Measurements from ENCODE around the gene C12orf57. TPM values are rescaled to one million over a fixed set of nuclear protein-coding genes. Genes with fewer than 3 reads are reported as not detected.

Gene C12orf57
- total RNA-seq, 1 donor from 2014 or later: 238 TPM

GRCh38 chr12:6950401-6950801 lies 6.6 kb downstream of the C12orf57 start:
- no peak for ATAC-seq
- DNase-seq: peak; percentile 20
- intact Hi-C loops (cut with micrococcal nuclease): loop anchor here (10.0 kb wide), 1 partner anchor 154 kb away; the partner anchor contains the start of gene C1RL

GRCh38 chr12:6950811-6951540 lies 7.2 kb downstream of the C12orf57 start, which contains the start of gene PTPN6:
PTPN6 (plus strand) TSS chr12:6951356; CDS start chr12:6951513, 157 bp downstream.
- intact Hi-C loops (cut with micrococcal nuclease): loop anchor here (10.0 kb wide), 1 partner anchor 154 kb away; the partner anchor contains the start of gene C1RL
- ATAC-seq (peak; percentile 48), DNase-seq (peak; percentile 80)

GRCh38 chr12:6951551-6952120 lies 7.8 kb downstream of the C12orf57 start:
- intact Hi-C loops (cut with micrococcal nuclease): loop anchor here (10.0 kb wide), 1 partner anchor 153 kb away; the partner anchor contains the start of gene C1RL
- DNase-seq (peak; percentile 16), ATAC-seq (no peak)

GRCh38 chr12:6952121-6952862 lies 8.5 kb downstream of the C12orf57 start:
- no peak for ATAC-seq
- intact Hi-C loops (cut with micrococcal nuclease): loop anchor here (10.0 kb wide), 1 partner anchor 153 kb away; the partner anchor contains the start of gene C1RL
- no peak for DNase-seq

- peak; percentile 20 for DNase-seq
- intact Hi-C loops (cut with micrococcal nuclease): loop anchor here (10.0 kb wide), 1 partner anchor 152 kb away; the partner anchor contains the start of gene C1RL
- no peak for ATAC-seq
These were observed 9.1 kb downstream of the C12orf57 start for GRCh38 chr12:6952863-6953441.

GRCh38 chr12:6953442-6954315 lies 9.9 kb downstream of the C12orf57 start:
- peak; percentile 66 for ATAC-seq
- peak; percentile 53 for DNase-seq
- intact Hi-C loops (cut with micrococcal nuclease): loop anchor here (10.0 kb wide), 1 partner anchor 151 kb away; the partner anchor contains the start of gene C1RL

- ATAC-seq (no peak), DNase-seq (peak; percentile 23)
These were observed 10.7 kb downstream of the C12orf57 start for GRCh38 chr12:6954316-6955107.

GRCh38 chr12:6955108-6956020 lies 11.5 kb downstream of the C12orf57 start:
- intact Hi-C loops (cut with micrococcal nuclease): loop anchor here (10.0 kb wide), 1 partner anchor 149 kb away; the partner anchor contains the start of gene C1RL
- DNase-seq (peak; percentile 14), ATAC-seq (no peak)

More at GRCh38 chr12:6954316-6955107, 10.7 kb downstream of the C12orf57 start:
- intact Hi-C loops (cut with micrococcal nuclease): loop anchor here (10.0 kb wide), 1 partner anchor 150 kb away; the partner anchor contains the start of gene C1RL

- ATAC-seq (no peak), DNase-seq (no peak)
- intact Hi-C loops (cut with micrococcal nuclease): loop anchor here (10.0 kb wide), 1 partner anchor 149 kb away; the partner anchor contains the start of gene C1RL
These were observed 12.4 kb downstream of the C12orf57 start for GRCh38 chr12:6956021-6956727.

- intact Hi-C loops (cut with micrococcal nuclease): loop anchor here (10.0 kb wide), 1 partner anchor 148 kb away; the partner anchor contains the start of gene C1RL
- no peak for DNase-seq
- ATAC-seq: no peak
These were observed 13.4 kb downstream of the C12orf57 start for GRCh38 chr12:6957151-6957701.

- no peak for ATAC-seq
- DNase-seq: no peak
- intact Hi-C loops (cut with micrococcal nuclease): loop anchor here (10.0 kb wide), 1 partner anchor 147 kb away; the partner anchor contains the start of gene C1RL
These were observed 14.2 kb downstream of the C12orf57 start for GRCh38 chr12:6957741-6958608.

GRCh38 chr12:6958609-6959057 lies 14.8 kb downstream of the C12orf57 start:
- ATAC-seq (no peak), DNase-seq (no peak)
- intact Hi-C loops (cut with micrococcal nuclease): loop anchor here (10.0 kb wide), 1 partner anchor 146 kb away; the partner anchor contains the start of gene C1RL

- intact Hi-C loops (cut with micrococcal nuclease): loop anchor here (10.0 kb wide), 1 partner anchor 146 kb away; the partner anchor contains the start of gene C1RL
- DNase-seq (no peak), ATAC-seq (peak; percentile 31)
These were observed 15.4 kb downstream of the C12orf57 start for GRCh38 chr12:6959058-6959804.

All from left ventricle myocardium superior (tissue), 1 donor.